H1 (cell line): Measurements from ENCODE around the gene SPATA16. TPM values are rescaled to one million over a fixed set of nuclear protein-coding genes. Genes with fewer than 3 reads are reported as not detected.

Experiments used
- BACH1 ChIP-seq: IDR thresholded peaks from 2 replicates; pipeline ENCODE4 v1.6.1; 2012; ENCODE audit warnings: low read length, improper control_type of control experiment
- BRCA1 ChIP-seq: IDR thresholded peaks from 2 replicates; pipeline ENCODE4 v1.6.1; 2012; ENCODE audit warnings: low read depth, low read length, improper control_type of control experiment
- GABPA ChIP-seq: IDR thresholded peaks from 2 replicates; pipeline ENCODE4 v1.6.1; 2011; ENCODE audit warnings: mild to moderate bottlenecking, low read length, moderate library complexity, borderline replicate concordance; ENCODE audit not compliant: insufficient read depth
- POU5F1 ChIP-seq: IDR thresholded peaks from 2 replicates; pipeline ENCODE4 v1.6.1; 2011; ENCODE audit warnings: low read depth, mild to moderate bottlenecking, low read length, moderate library complexity
- RAD21 ChIP-seq, 2 experiments: IDR thresholded peaks in 1 of 2; conservative IDR thresholded peaks in 1 of 2; 2 replicates each; pipeline ENCODE4 v1.6.1; 2011; ENCODE audit warnings: low read depth in 2 of 2, low read length in 2 of 2, improper control_type of control experiment in 1 of 2, inconsistent platforms in 1 of 2, mild to moderate bottlenecking in 1 of 2, moderate library complexity in 1 of 2
- RXRA ChIP-seq: IDR thresholded peaks from 2 replicates; pipeline ENCODE4 v1.6.1; 2011; ENCODE audit warnings: low read depth, mild to moderate bottlenecking, low read length, moderate library complexity; ENCODE audit not compliant: insufficient read depth
- polyA plus RNA-seq, 7 experiments: library from polyadenylated mRNA; depleted of rRNA in 3 of 7; stranded (reverse) in 5 of 7; unstranded in 2 of 7; fragments of >200 nt in 5 of 7; fragments of 200-250 nt in 2 of 7; gene quantifications; 1 replicate in 5 of 7; 2 replicates in 1 of 7; 4 replicates in 1 of 7; pipeline versions ENCODE4 v1.2.1 to v1.2.3, GENCODE V29; 2011 to 2013; ENCODE audit warnings: missing spikeins in 2 of 7, mixed read lengths in 2 of 7
- total RNA-seq: library from RNA; stranded (reverse); fragmentation: NEBNext Ultra II Directional; extraction: Animal tissue kit (Norgen Biotek cat#: 25700); gene quantifications from 2 replicates; pipeline ENCODE4 v1.2.1, GENCODE V29; 2021
- TF ChIP-seq, protein P1 (sequence below): fragments of 300-600 bp; sonication (generic); IDR thresholded peaks from 2 replicates; pipeline ENCODE4 v1.7.1; 2012; ENCODE audit warnings: low read length, moderate library complexity, mild to moderate bottlenecking, inconsistent platforms; ENCODE audit not compliant: insufficient replicate concordance
- TF ChIP-seq, protein P2 (sequence below), 3 experiments: IDR thresholded peaks; 1 replicate in 2 of 3; 2 replicates in 1 of 3; pipeline versions ENCODE4 v1.5.1 to v1.6.1; 2011; ENCODE audit warnings: low read length in 3 of 3, mild to moderate bottlenecking in 3 of 3, inconsistent platforms in 2 of 3, low read depth in 1 of 3, moderate library complexity in 1 of 3; ENCODE audit not compliant: insufficient read depth in 1 of 3; ENCODE audit errors: control extremely low read depth in 1 of 3

Gene SPATA16
- total and polyA plus RNA-seq, 2 of the 8 experiments (the other 6 are each of a cell fraction or from before 2014, with no cell fraction given), result 0.05 to 2.7 TPM

DNA sequence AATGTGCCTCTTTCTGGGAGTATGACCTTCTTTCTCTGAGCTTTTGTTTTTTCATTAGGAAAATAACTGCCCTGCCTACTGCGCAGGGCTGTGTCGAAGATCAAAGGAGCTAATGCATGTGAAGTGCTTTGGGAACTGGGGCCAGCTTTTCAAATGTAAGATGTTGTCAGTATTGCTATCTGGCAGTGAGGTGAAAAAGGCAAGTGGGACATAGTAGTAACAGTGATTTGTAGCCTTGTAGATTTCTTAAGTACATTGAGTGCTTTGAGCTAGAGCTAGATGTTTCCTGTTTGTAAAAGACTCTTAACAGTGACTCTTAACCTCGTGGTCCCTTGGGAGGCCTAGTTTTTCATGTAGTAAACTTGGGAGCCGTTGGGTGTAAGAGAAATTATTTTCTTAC, 264.0 kb downstream of the SPATA16 start (continued):
- TF ChIP-seq, protein P1, sequence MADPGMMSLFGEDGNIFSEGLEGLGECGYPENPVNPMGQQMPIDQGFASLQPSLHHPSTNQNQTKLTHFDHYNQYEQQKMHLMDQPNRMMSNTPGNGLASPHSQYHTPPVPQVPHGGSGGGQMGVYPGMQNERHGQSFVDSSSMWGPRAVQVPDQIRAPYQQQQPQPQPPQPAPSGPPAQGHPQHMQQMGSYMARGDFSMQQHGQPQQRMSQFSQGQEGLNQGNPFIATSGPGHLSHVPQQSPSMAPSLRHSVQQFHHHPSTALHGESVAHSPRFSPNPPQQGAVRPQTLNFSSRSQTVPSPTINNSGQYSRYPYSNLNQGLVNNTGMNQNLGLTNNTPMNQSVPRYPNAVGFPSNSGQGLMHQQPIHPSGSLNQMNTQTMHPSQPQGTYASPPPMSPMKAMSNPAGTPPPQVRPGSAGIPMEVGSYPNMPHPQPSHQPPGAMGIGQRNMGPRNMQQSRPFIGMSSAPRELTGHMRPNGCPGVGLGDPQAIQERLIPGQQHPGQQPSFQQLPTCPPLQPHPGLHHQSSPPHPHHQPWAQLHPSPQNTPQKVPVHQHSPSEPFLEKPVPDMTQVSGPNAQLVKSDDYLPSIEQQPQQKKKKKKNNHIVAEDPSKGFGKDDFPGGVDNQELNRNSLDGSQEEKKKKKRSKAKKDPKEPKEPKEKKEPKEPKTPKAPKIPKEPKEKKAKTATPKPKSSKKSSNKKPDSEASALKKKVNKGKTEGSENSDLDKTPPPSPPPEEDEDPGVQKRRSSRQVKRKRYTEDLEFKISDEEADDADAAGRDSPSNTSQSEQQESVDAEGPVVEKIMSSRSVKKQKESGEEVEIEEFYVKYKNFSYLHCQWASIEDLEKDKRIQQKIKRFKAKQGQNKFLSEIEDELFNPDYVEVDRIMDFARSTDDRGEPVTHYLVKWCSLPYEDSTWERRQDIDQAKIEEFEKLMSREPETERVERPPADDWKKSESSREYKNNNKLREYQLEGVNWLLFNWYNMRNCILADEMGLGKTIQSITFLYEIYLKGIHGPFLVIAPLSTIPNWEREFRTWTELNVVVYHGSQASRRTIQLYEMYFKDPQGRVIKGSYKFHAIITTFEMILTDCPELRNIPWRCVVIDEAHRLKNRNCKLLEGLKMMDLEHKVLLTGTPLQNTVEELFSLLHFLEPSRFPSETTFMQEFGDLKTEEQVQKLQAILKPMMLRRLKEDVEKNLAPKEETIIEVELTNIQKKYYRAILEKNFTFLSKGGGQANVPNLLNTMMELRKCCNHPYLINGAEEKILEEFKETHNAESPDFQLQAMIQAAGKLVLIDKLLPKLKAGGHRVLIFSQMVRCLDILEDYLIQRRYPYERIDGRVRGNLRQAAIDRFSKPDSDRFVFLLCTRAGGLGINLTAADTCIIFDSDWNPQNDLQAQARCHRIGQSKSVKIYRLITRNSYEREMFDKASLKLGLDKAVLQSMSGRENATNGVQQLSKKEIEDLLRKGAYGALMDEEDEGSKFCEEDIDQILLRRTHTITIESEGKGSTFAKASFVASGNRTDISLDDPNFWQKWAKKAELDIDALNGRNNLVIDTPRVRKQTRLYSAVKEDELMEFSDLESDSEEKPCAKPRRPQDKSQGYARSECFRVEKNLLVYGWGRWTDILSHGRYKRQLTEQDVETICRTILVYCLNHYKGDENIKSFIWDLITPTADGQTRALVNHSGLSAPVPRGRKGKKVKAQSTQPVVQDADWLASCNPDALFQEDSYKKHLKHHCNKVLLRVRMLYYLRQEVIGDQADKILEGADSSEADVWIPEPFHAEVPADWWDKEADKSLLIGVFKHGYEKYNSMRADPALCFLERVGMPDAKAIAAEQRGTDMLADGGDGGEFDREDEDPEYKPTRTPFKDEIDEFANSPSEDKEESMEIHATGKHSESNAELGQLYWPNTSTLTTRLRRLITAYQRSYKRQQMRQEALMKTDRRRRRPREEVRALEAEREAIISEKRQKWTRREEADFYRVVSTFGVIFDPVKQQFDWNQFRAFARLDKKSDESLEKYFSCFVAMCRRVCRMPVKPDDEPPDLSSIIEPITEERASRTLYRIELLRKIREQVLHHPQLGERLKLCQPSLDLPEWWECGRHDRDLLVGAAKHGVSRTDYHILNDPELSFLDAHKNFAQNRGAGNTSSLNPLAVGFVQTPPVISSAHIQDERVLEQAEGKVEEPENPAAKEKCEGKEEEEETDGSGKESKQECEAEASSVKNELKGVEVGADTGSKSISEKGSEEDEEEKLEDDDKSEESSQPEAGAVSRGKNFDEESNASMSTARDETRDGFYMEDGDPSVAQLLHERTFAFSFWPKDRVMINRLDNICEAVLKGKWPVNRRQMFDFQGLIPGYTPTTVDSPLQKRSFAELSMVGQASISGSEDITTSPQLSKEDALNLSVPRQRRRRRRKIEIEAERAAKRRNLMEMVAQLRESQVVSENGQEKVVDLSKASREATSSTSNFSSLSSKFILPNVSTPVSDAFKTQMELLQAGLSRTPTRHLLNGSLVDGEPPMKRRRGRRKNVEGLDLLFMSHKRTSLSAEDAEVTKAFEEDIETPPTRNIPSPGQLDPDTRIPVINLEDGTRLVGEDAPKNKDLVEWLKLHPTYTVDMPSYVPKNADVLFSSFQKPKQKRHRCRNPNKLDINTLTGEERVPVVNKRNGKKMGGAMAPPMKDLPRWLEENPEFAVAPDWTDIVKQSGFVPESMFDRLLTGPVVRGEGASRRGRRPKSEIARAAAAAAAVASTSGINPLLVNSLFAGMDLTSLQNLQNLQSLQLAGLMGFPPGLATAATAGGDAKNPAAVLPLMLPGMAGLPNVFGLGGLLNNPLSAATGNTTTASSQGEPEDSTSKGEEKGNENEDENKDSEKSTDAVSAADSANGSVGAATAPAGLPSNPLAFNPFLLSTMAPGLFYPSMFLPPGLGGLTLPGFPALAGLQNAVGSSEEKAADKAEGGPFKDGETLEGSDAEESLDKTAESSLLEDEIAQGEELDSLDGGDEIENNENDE, result no peak
- no peak for TF ChIP-seq BRCA1
- TF ChIP-seq POU5F1, result no peak
- no peak for TF ChIP-seq GABPA
- TF ChIP-seq, protein P2, sequence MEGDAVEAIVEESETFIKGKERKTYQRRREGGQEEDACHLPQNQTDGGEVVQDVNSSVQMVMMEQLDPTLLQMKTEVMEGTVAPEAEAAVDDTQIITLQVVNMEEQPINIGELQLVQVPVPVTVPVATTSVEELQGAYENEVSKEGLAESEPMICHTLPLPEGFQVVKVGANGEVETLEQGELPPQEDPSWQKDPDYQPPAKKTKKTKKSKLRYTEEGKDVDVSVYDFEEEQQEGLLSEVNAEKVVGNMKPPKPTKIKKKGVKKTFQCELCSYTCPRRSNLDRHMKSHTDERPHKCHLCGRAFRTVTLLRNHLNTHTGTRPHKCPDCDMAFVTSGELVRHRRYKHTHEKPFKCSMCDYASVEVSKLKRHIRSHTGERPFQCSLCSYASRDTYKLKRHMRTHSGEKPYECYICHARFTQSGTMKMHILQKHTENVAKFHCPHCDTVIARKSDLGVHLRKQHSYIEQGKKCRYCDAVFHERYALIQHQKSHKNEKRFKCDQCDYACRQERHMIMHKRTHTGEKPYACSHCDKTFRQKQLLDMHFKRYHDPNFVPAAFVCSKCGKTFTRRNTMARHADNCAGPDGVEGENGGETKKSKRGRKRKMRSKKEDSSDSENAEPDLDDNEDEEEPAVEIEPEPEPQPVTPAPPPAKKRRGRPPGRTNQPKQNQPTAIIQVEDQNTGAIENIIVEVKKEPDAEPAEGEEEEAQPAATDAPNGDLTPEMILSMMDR (IDR thresholded peaks at IDR 0.05; ENCODE audit: control extremely low read depth in 1 of 3, insufficient read depth in 1 of 3, low read depth in 1 of 3, low read length in 3 of 3), result no peak
- TF ChIP-seq BACH1, result no peak
- no peak for TF ChIP-seq RAD21 (IDR thresholded peaks at IDR 0.05 in 1 of 2, conservative IDR thresholded peaks at IDR 0.05 in 1 of 2; ENCODE audit: low read depth in 2 of 2, low read length in 2 of 2)
- TF ChIP-seq RXRA, result no peak
